Measurements from ENCODE around the gene TMEM169. TPM values are rescaled to one million over a fixed set of nuclear protein-coding genes. Genes with fewer than 3 reads are reported as not detected.

TMEM169 gene
- total and polyA plus RNA-seq, 9 of the 15 experiments (the other 6 are each of a cell fraction or from before 2014, with no cell fraction given): 0.01 to 0.09 (median 0.04) TPM; not detected in 5

DNA sequence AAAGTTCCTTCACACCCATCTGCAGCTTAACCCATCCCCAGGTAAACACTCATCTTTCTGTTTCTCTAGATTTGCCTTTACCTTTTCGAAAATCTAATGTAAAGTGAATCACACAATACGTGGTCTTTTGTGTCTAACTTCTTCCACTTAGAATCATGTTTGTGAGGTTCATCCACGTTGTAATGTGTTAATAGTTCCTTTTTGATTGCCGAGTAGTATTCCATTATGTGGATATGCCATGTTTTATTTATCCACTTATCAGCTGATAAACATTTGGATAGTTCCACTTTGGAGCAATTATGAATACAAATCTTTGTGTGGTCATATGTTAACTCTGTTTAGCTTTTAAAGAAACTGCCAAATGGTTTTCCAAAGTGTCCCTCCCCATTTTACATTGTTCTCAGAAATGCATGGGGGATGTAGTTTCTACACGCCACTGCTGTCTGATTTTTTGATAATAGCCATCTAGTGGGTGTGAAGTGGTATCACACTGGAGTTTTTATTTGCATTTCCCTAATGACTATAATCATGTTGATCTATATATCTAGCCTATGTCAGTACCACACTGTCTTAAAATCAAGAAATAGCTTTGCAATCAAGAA is 22.4 kb upstream of the TMEM169 start:
- Histone ChIP-seq H3K9me3 (replicated peaks; ENCODE audit: control insufficient read depth, insufficient read depth, low read depth, low read length) (no peaks in the 10 kb centered on the region), H3K36me3 (ENCODE audit: control insufficient read depth, insufficient read depth, low read length) (no peaks in the 10 kb centered on the region), H4K20me1 (replicated peaks; ENCODE audit: control insufficient read depth, insufficient read depth, low read length) (no peaks in the 10 kb centered on the region), H3K27me3 (ENCODE audit: control insufficient read depth in 2 of 2, insufficient read depth in 2 of 2, low read length in 2 of 2) (no peaks in the 10 kb centered on the region), H3K4me2 (ENCODE audit: insufficient read depth, low read length) (no peak overlapping the region), H3K4me1 (replicated peaks in 1 of 2; ENCODE audit: control insufficient read depth in 2 of 2, insufficient read depth in 2 of 2, low read length in 2 of 2) (no peaks in the 10 kb centered on the region; a peak in 1 of 5 replicates), H3K9ac (ENCODE audit: insufficient read depth in 1 of 2, low read depth in 2 of 2, low read length in 2 of 2) (no peak overlapping the region), H3K9me1 (ENCODE audit: control insufficient read depth, insufficient read depth, low read length) (no peaks in the 10 kb centered on the region), H3K27ac (ENCODE audit: extremely low read depth, low read depth, low read length) (no peak overlapping the region), H3K4me3 (no peak overlapping the region), H3K79me2 (ENCODE audit: control insufficient read depth, insufficient read depth, low read length) (no peaks in the 10 kb centered on the region), H2AFZ (ENCODE audit: low read depth, low read length) (no peak overlapping the region)
- ATAC-seq (no peak), FAIRE-seq (no peak), DNase-seq (ENCODE audit: extremely low read depth in 1 of 4, low spot score in 3 of 4) (peak in 2 of 4 experiments; percentile 18 to 23)
- POLR2A ChIA-PET: interaction anchor here (0.6 kb wide), 1 partner anchor 251 kb away, joined by 3 read pairs; no protein-coding TSS in a partner anchor
- in situ Hi-C loops (cut with MboI) (no loop called here), intact Hi-C loops (cut with micrococcal nuclease) (no loop called here)
- BruUV-seq (replicated peaks): no TSS peak
- 66% methylated on average over 5 of the region's 5 CpGs for WGBS (ENCODE audit: insufficient coverage, low coverage, missing lambda C conversion rate)
- CTCF ChIA-PET (ENCODE audit: low intra/inter-chr PET ratio): no interaction called here
- peak; percentile 52 for TF ChIP-seq RBM25 (IDR thresholded peaks at IDR 0.05; ENCODE audit: low read depth, low read length, severe bottlenecking)
- TF ChIP-seq ZNF146 (CRISPR knock-in tag; IDR thresholded peaks at IDR 0.05; ENCODE audit: unreplicated experiment): peak; percentile 80
- no peak for TF ChIP-seq MYBL2 (IDR thresholded peaks at IDR 0.05; ENCODE audit: low read depth)
- TF ChIP-seq MYBL2 (CRISPR knock-in tag; IDR thresholded peaks at IDR 0.05; ENCODE audit: borderline replicate concordance): no peak

DNA sequence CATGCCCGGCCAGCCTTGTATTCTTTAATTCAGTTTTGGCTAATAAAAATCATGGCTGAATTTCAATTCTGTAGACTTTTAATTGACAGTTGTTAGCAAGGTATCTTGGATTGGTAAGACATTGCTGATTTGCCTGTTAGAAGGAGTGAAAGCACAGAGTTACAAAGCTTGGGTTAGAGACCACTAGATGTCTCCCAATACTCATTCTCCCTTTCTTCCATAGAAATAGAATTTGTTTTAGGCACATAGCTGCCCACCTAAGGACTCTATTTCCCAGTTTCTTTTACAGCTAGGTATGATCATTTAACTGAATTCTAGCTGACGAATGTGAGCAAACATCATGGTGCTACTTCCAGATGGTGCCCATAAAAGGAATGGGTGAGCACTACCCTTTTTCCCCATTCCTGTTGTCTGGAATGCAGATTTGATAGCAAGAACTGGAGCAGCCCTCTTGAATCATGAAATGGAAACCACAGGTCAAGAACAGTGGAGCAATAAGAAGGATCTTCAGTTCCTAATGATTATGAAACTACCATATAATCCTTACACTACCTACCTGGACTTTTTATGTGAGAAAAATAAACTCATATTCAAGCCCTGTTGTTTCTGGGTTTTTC is 17.6 kb upstream of the TMEM169 start:
- Histone ChIP-seq H3K4me1 (replicated peaks in 1 of 2; ENCODE audit: control insufficient read depth in 2 of 2, insufficient read depth in 2 of 2, low read length in 2 of 2) (no peaks in the 10 kb centered on the region; a peak in 1 of 5 replicates), H3K4me2 (ENCODE audit: insufficient read depth, low read length) (no peak overlapping the region), H3K9ac (ENCODE audit: insufficient read depth in 1 of 2, low read depth in 2 of 2, low read length in 2 of 2) (no peak overlapping the region), H3K27me3 (ENCODE audit: control insufficient read depth in 2 of 2, insufficient read depth in 2 of 2, low read length in 2 of 2) (no peaks in the 10 kb centered on the region), H4K20me1 (replicated peaks; ENCODE audit: control insufficient read depth, insufficient read depth, low read length) (no peaks in the 10 kb centered on the region), H3K9me3 (replicated peaks; ENCODE audit: control insufficient read depth, insufficient read depth, low read depth, low read length) (no peaks in the 10 kb centered on the region), H3K9me1 (ENCODE audit: control insufficient read depth, insufficient read depth, low read length) (no peaks in the 10 kb centered on the region), H3K4me3 (no peak overlapping the region), H2AFZ (ENCODE audit: low read depth, low read length) (no peak overlapping the region), H3K79me2 (ENCODE audit: control insufficient read depth, insufficient read depth, low read length) (no peaks in the 10 kb centered on the region), H3K36me3 (ENCODE audit: control insufficient read depth, insufficient read depth, low read length) (peaks cover 6% of the 10 kb centered on the region; the same call in 1 of the 3 replicates), H3K27ac (ENCODE audit: extremely low read depth, low read depth, low read length) (no peak overlapping the region)
- ATAC-seq (peak; percentile 57; the same call in 2 of the 3 replicates), DNase-seq (ENCODE audit: extremely low read depth in 1 of 4, low spot score in 3 of 4) (no peak), FAIRE-seq (peak; percentile 49)
- intact Hi-C loops (cut with micrococcal nuclease) (loop anchor here (1.0 kb wide), 1 partner anchor 76 kb away; no protein-coding TSS in a partner anchor), in situ Hi-C loops (cut with MboI) (no loop called here)
- 59% methylated on average over 2 of the region's 2 CpGs for WGBS (ENCODE audit: insufficient coverage, low coverage, missing lambda C conversion rate)
- ChIA-PET CTCF (ENCODE audit: low intra/inter-chr PET ratio) (no interaction called here), POLR2A (no interaction called here)
- no TSS peak for BruUV-seq (replicated peaks)
- TF ChIP-seq RAD21 (CRISPR knock-in tag; conservative IDR thresholded peaks at IDR 0.05 in 1 of 2, IDR thresholded peaks at IDR 0.05 in 1 of 2): peak; percentile 24 to 52; a peak in 3 of 4 replicates
- TF ChIP-seq, protein P1, sequence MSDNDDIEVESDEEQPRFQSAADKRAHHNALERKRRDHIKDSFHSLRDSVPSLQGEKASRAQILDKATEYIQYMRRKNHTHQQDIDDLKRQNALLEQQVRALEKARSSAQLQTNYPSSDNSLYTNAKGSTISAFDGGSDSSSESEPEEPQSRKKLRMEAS (CRISPR knock-in tag; IDR thresholded peaks at IDR 0.05): no peak
- no peak for TF ChIP-seq SREBF2 (CRISPR knock-in tag; IDR thresholded peaks at IDR 0.05)
- no peak for TF ChIP-seq ZNF23 (CRISPR knock-in tag; IDR thresholded peaks at IDR 0.05)
- TF ChIP-seq, protein P2, sequence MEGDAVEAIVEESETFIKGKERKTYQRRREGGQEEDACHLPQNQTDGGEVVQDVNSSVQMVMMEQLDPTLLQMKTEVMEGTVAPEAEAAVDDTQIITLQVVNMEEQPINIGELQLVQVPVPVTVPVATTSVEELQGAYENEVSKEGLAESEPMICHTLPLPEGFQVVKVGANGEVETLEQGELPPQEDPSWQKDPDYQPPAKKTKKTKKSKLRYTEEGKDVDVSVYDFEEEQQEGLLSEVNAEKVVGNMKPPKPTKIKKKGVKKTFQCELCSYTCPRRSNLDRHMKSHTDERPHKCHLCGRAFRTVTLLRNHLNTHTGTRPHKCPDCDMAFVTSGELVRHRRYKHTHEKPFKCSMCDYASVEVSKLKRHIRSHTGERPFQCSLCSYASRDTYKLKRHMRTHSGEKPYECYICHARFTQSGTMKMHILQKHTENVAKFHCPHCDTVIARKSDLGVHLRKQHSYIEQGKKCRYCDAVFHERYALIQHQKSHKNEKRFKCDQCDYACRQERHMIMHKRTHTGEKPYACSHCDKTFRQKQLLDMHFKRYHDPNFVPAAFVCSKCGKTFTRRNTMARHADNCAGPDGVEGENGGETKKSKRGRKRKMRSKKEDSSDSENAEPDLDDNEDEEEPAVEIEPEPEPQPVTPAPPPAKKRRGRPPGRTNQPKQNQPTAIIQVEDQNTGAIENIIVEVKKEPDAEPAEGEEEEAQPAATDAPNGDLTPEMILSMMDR (IDR thresholded peaks at IDR 0.05 in 2 of 3, conservative IDR thresholded peaks at IDR 0.05 in 1 of 3; ENCODE audit: insufficient read depth in 2 of 3, low read depth in 1 of 3, low read length in 3 of 3): peak in 2 of 3 experiments; percentile 21 to 40; a peak in 3 of 6 replicates
- TF ChIP-seq ZNF717 (CRISPR knock-in tag; IDR thresholded peaks at IDR 0.05): no peak
- TF ChIP-seq HMG20A (CRISPR knock-in tag; conservative IDR thresholded peaks at IDR 0.05): no peak
- TF ChIP-seq U2AF2 (optimal IDR thresholded peaks at IDR 0.05; ENCODE audit: low read depth, low read length): no peak

Measured in K562 (cell line).